ENCODE data around the gene TNS2.

Gene TNS2

DNA sequence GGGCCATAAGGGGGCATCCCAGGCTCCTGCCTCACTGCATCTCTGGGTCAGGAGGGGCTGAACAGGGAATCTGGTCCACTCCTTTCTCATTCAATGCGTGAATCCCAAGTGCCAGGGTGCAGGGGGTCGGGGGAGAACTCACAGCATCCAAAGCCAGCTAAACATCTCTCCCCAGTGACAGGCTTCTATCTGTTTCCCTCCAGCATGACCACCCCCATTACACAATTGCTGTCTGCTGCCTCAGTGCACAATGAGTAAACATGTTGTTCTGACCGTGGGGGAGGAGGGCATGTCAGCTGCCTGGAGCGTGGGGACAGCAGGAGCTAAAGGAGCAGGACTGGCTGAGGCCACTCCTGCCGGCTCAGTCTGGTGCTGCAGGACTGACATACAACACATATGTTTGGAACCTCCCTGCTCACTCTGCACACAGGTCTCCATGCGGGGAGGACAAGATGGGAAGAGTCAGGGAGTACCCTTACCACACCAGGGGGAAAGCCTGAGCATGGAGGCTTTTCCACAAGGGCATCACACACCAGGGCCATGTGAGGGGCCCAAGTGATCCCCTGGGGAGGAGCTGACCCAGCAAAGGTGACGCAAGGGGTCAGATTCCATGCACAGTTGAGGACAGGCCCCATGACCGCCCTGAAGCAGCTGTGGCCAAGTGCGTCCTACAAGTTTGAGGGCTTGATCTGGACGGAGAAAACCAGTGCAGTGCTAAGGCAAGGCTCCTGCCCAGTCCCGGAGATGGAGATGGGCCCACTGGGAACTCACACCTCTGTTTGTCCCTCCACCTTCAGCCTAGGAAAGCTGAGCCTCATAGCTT lies 1.4 kb downstream of the TNS2 start:
- Histone ChIP-seq H3K4me3 (ENCODE audit: low read depth, low read length) (no peak overlapping the region), H3K27ac (ENCODE audit: extremely low read depth, low read depth, low read length) (no peak overlapping the region), H3K9me3 (ENCODE audit: control insufficient read depth, insufficient read depth, low read depth, low read length) (no peaks in the 10 kb centered on the region), H3K4me1 (ENCODE audit: control insufficient read depth, insufficient read depth, low read length) (peaks cover 40% of the 10 kb centered on the region), H3K36me3 (ENCODE audit: control insufficient read depth in 2 of 2, insufficient read depth in 1 of 2, low read length in 2 of 2) (peaks cover 0 to 11% of the 10 kb centered on the region in 2 experiments; a peak in 1 of 3 replicates)
- POLR2A ChIA-PET, result interaction anchor here (1.0 kb wide), 1 partner anchor 28 kb away, joined by 3 read pairs; the partner anchor contains the start of gene SPRYD3
- peak; percentile 59 for TF ChIP-seq EGR2 (tag by site-specific recombination; IDR thresholded peaks at IDR 0.05; ENCODE audit: low read depth)
- 0 out of 2 replicates have a peak, but pooled peaks have one; percentile 19 for TF ChIP-seq ZEB2 (tag by site-specific recombination; IDR thresholded peaks at IDR 0.05)
- TF ChIP-seq, protein P1, sequence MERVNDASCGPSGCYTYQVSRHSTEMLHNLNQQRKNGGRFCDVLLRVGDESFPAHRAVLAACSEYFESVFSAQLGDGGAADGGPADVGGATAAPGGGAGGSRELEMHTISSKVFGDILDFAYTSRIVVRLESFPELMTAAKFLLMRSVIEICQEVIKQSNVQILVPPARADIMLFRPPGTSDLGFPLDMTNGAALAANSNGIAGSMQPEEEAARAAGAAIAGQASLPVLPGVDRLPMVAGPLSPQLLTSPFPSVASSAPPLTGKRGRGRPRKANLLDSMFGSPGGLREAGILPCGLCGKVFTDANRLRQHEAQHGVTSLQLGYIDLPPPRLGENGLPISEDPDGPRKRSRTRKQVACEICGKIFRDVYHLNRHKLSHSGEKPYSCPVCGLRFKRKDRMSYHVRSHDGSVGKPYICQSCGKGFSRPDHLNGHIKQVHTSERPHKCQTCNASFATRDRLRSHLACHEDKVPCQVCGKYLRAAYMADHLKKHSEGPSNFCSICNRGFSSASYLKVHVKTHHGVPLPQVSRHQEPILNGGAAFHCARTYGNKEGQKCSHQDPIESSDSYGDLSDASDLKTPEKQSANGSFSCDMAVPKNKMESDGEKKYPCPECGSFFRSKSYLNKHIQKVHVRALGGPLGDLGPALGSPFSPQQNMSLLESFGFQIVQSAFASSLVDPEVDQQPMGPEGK (tag by site-specific recombination; IDR thresholded peaks at IDR 0.05), result peak; percentile 40; the same call in 1 of the 2 replicates
- TF ChIP-seq ZNF600 (tag by site-specific recombination; IDR thresholded peaks at IDR 0.05), result peak; percentile 71; the same call in 1 of the 2 replicates
- TF ChIP-seq GLIS1 (tag by site-specific recombination; IDR thresholded peaks at IDR 0.05), result peak; percentile 58
- TF ChIP-seq, protein P2, sequence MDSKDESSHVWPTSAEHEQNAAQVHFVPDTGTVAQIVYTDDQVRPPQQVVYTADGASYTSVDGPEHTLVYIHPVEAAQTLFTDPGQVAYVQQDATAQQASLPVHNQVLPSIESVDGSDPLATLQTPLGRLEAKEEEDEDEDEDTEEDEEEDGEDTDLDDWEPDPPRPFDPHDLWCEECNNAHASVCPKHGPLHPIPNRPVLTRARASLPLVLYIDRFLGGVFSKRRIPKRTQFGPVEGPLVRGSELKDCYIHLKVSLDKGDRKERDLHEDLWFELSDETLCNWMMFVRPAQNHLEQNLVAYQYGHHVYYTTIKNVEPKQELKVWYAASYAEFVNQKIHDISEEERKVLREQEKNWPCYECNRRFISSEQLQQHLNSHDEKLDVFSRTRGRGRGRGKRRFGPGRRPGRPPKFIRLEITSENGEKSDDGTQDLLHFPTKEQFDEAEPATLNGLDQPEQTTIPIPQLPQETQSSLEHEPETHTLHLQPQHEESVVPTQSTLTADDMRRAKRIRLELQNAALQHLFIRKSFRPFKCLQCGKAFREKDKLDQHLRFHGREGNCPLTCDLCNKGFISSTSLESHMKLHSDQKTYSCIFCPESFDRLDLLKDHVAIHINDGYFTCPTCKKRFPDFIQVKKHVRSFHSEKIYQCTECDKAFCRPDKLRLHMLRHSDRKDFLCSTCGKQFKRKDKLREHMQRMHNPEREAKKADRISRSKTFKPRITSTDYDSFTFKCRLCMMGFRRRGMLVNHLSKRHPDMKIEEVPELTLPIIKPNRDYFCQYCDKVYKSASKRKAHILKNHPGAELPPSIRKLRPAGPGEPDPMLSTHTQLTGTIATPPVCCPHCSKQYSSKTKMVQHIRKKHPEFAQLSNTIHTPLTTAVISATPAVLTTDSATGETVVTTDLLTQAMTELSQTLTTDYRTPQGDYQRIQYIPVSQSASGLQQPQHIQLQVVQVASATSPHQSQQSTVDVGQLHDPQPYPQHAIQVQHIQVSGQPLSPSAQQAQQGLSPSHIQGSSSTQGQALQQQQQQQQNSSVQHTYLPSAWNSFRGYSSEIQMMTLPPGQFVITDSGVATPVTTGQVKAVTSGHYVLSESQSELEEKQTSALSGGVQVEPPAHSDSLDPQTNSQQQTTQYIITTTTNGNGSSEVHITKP (tag by site-specific recombination; IDR thresholded peaks at IDR 0.05), result 0 out of 2 replicates have a peak, but pooled peaks have one; percentile 19
- no peak for TF ChIP-seq ZNF350 (tag by site-specific recombination; IDR thresholded peaks at IDR 0.05)
- TF ChIP-seq ZNF335 (tag by site-specific recombination; conservative IDR thresholded peaks at IDR 0.05), result peak; percentile 50; the same call in 1 of the 2 replicates
- TF ChIP-seq, protein P3, sequence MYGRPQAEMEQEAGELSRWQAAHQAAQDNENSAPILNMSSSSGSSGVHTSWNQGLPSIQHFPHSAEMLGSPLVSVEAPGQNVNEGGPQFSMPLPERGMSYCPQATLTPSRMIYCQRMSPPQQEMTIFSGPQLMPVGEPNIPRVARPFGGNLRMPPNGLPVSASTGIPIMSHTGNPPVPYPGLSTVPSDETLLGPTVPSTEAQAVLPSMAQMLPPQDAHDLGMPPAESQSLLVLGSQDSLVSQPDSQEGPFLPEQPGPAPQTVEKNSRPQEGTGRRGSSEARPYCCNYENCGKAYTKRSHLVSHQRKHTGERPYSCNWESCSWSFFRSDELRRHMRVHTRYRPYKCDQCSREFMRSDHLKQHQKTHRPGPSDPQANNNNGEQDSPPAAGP (tag by site-specific recombination; IDR thresholded peaks at IDR 0.05), result 0 out of 2 replicates have a peak, but pooled peaks have one; percentile 21
- no peak for TF ChIP-seq SCRT2 (tag by site-specific recombination; IDR thresholded peaks at IDR 0.05)
- no peak for TF ChIP-seq ZNF169 (tag by site-specific recombination; IDR thresholded peaks at IDR 0.05)
- TF ChIP-seq PRDM2 (tag by site-specific recombination; IDR thresholded peaks at IDR 0.05; ENCODE audit: borderline replicate concordance), result no peak
- TF ChIP-seq ZNF830 (tag by site-specific recombination; IDR thresholded peaks at IDR 0.05; ENCODE audit: low read depth), result no peak
- no peak for TF ChIP-seq ZNF549 (tag by site-specific recombination; IDR thresholded peaks at IDR 0.05)
- peak; percentile 29; the same call in 1 of the 2 replicates for TF ChIP-seq WT1 (tag by site-specific recombination; IDR thresholded peaks at IDR 0.05)
- TF ChIP-seq ZFP69B (tag by site-specific recombination; IDR thresholded peaks at IDR 0.05), result peak; percentile 54; the same call in 1 of the 2 replicates
- TF ChIP-seq ZFHX2 (tag by site-specific recombination; conservative IDR thresholded peaks at IDR 0.05), result peak; percentile 63
- TF ChIP-seq ZIC2 (tag by site-specific recombination; IDR thresholded peaks at IDR 0.05), result peak; percentile 91
- CTCF ChIA-PET, result interaction anchor here (0.6 to 1.7 kb wide), 6 partner anchors 10 to 47 kb away, joined by 3 to 8 read pairs (median 4); no protein-coding TSS in a partner anchor
